Measurements from ENCODE around the gene PELI2. TPM values are rescaled to one million over a fixed set of nuclear protein-coding genes. Genes with fewer than 3 reads are reported as not detected.
A peak's percentile ranks its signal among the peaks of the same experiment; 100 is the strongest.

The PELI2 gene
- total RNA-seq, 3 donors from 2014 or later = 14.3 to 33.4 (median 30.8) TPM

- no peak overlapping the region for H3K4me3 ChIP-seq
- ATAC-seq (no peak), DNase-seq (peak in 1 of 3 donors; percentile 69)
- intact Hi-C loops (cut with DNase I, micrococcal nuclease) = no loop called here
- peaks cover 3% of the 10 kb centered on the region for H3K4me1 ChIP-seq (ENCODE audit: low read depth)
- no peaks in the 10 kb centered on the region for H3K9me3 ChIP-seq
- no peak for TF ChIP-seq CTCF (IDR thresholded peaks at IDR 0.05)
- no peaks in the 10 kb centered on the region for H3K36me3 ChIP-seq (ENCODE audit: low read depth)
These were observed 98.6 kb downstream of the PELI2 start for GRCh38 chr14:56216626-56217379.

GRCh38 chr14:56217380-56218045 is 99.3 kb downstream of the PELI2 start:
- H3K4me1 ChIP-seq (ENCODE audit: low read depth) = peaks cover 3% of the 10 kb centered on the region
- TF ChIP-seq CTCF (IDR thresholded peaks at IDR 0.05) = no peak
- intact Hi-C loops (cut with DNase I, micrococcal nuclease) = no loop called here
- no peak overlapping the region for H3K4me3 ChIP-seq
- H3K9me3 ChIP-seq = no peaks in the 10 kb centered on the region
- DNase-seq (no peak), ATAC-seq (no peak)
- no peaks in the 10 kb centered on the region for H3K36me3 ChIP-seq (ENCODE audit: low read depth)

GRCh38 chr14:56219666-56220413 is 101.6 kb downstream of the PELI2 start:
- intact Hi-C loops (cut with DNase I, micrococcal nuclease) = no loop called here
- H3K4me1 ChIP-seq (ENCODE audit: low read depth) = peaks cover 7% of the 10 kb centered on the region

GRCh38 chr14:56221382-56222128 is 103.3 kb downstream of the PELI2 start:
- H3K36me3 ChIP-seq (ENCODE audit: low read depth) = no peaks in the 10 kb centered on the region
- peaks cover 15% of the 10 kb centered on the region for H3K4me1 ChIP-seq (ENCODE audit: low read depth)
- H3K4me3 ChIP-seq = no peak overlapping the region
- intact Hi-C loops (cut with DNase I, micrococcal nuclease) = no loop called here
- no peak for DNase-seq
- TF ChIP-seq CTCF (IDR thresholded peaks at IDR 0.05) = no peak
- ATAC-seq = no peak
- H3K9me3 ChIP-seq = no peaks in the 10 kb centered on the region

More at GRCh38 chr14:56219666-56220413, 101.6 kb downstream of the PELI2 start:
- H3K36me3 ChIP-seq (ENCODE audit: low read depth) = no peaks in the 10 kb centered on the region
- TF ChIP-seq CTCF (IDR thresholded peaks at IDR 0.05) = no peak
- DNase-seq = no peak
- no peak overlapping the region for H3K4me3 ChIP-seq
- no peak for ATAC-seq
- no peaks in the 10 kb centered on the region for H3K9me3 ChIP-seq

GRCh38 chr14:56224229-56224628 is 106.0 kb downstream of the PELI2 start:
- Histone ChIP-seq H3K9me3 (no peaks in the 10 kb centered on the region), H3K4me1 (ENCODE audit: low read depth) (peaks cover 12% of the 10 kb centered on the region), H3K4me3 (no peak overlapping the region), H3K36me3 (ENCODE audit: low read depth) (no peaks in the 10 kb centered on the region)
- TF ChIP-seq CTCF (IDR thresholded peaks at IDR 0.05) = no peak
- intact Hi-C loops (cut with DNase I, micrococcal nuclease) = no loop called here
- ATAC-seq (no peak), DNase-seq (no peak)

Data from mucosa of descending colon (tissue), 3 donors.